SK-N-MC (cell line): ENCODE data around the gene BPI.

Source experiments
- DNase-seq: peaks from one replicate; pipeline ENCODE4 v3.0.0-alpha.2; 2011; ENCODE audit warnings: low read depth, low spot score
- H3K27ac ChIP-seq: fragments of 200-600 bp; sonication (generic); 2 replicates; pipeline ENCODE4 v1.5.1; 2016; ENCODE audit warnings: mixed run types
- H3K36me3 ChIP-seq: fragments of 200-600 bp; sonication (generic); 2 replicates; pipeline ENCODE4 v1.6.1; 2017; ENCODE audit warnings: antibody characterized with exemption, low read length, mixed read lengths; ENCODE audit not compliant: insufficient read depth
- H3K4me3 ChIP-seq: fragments of 200-600 bp; sonication (generic); 2 replicates; pipeline ENCODE4 v1.5.1; 2016
- H3K9ac ChIP-seq: fragments of 200-600 bp; sonication (generic); 2 replicates; pipeline ENCODE4 v1.8.0; 2017; ENCODE audit warnings: mixed run types, mixed read lengths; ENCODE audit not compliant: insufficient read length
- H3K9me3 ChIP-seq: fragments of 200-600 bp; sonication (generic); 2 replicates; pipeline ENCODE4 v1.6.1; 2017; ENCODE audit warnings: low read depth, mild to moderate bottlenecking, antibody characterized with exemption, low read length, moderate library complexity, mixed read lengths
- EZH2 ChIP-seq: fragments of 200-600 bp; sonication (generic); IDR thresholded peaks from one replicate; pipeline ENCODE4 v1.6.1; 2017; ENCODE audit warnings: antibody characterized with exemption
- FOXP2 ChIP-seq: optimal IDR thresholded peaks from 2 replicates; pipeline ENCODE3; 2011; ENCODE audit warnings: mild to moderate bottlenecking, moderate library complexity; ENCODE audit not compliant: insufficient read depth; ENCODE audit errors: extremely low read length, control extremely low read depth
- POLR2AphosphoS5 ChIP-seq: IDR thresholded peaks from 2 replicates; pipeline ENCODE4 v1.6.1; 2012; ENCODE audit warnings: mild to moderate bottlenecking, low read depth, low read length, borderline replicate concordance

Gene BPI

DNA sequence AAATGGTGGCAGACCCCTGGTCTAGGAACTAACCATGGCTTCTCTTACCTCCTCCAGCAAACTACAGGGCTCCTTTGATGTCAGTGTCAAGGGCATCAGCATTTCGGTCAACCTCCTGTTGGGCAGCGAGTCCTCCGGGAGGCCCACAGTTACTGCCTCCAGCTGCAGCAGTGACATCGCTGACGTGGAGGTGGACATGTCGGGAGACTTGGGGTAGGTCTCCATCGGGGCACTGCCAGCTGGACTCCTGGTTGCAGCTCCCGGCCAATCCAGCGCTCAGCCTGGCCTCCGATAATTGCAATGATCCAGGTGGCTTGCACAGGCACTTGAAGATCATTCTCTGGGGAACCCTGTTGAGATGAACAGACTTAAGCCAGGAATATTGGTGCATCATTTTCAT lies 50.3 kb downstream of the BPI start:
- no peak for DNase-seq
- TF ChIP-seq FOXP2 (no peak), EZH2 (no peak), POLR2AphosphoS5 (no peak)
- no peak overlapping the region for H3K27ac ChIP-seq
- H3K9me3 ChIP-seq: no peaks in the 10 kb centered on the region
- H3K4me3 ChIP-seq: no peak overlapping the region
- H3K36me3 ChIP-seq: no peaks in the 10 kb centered on the region
- no peak overlapping the region for H3K9ac ChIP-seq

- no peak for DNase-seq
- TF ChIP-seq FOXP2 (no peak), POLR2AphosphoS5 (no peak), EZH2 (no peak)
- no peak overlapping the region for H3K4me3 ChIP-seq
- no peaks in the 10 kb centered on the region for H3K36me3 ChIP-seq
- H3K27ac ChIP-seq: no peak overlapping the region
- no peaks in the 10 kb centered on the region for H3K9me3 ChIP-seq
- no peak overlapping the region for H3K9ac ChIP-seq
Measured at GRCh38 chr20:38355161-38356012, 51.4 kb downstream of the BPI start.

DNA sequence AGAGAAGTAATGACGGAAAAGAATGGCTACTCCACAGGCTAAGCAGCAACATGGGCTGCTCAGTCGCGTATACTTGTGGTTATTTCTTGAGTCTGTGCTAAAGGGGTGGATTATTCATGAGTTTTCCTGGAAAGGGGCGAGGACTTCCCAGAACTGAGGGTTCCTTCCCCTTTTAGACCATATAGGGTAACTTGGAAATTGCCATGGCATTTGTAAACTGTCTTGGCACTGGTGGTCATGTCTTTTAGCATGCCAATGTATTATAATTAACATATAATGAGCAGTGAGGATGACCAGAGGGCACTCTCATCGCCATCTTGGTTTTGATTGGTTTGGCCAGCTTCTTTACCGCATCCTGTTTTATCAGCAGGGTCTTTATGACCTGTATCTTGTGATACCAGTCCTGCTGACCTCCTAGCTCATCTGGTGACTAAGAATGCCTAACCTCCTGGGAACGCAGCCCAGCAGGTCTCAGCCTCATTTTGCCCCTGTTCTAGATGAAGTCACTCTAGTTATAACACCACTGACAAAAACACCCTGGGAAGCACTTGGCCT lies 53.8 kb downstream of the BPI start:
- H3K9me3 ChIP-seq: no peaks in the 10 kb centered on the region
- H3K27ac ChIP-seq: no peak overlapping the region
- H3K4me3 ChIP-seq: no peak overlapping the region
- no peak for DNase-seq
- TF ChIP-seq EZH2 (no peak), FOXP2 (no peak), POLR2AphosphoS5 (no peak)
- H3K36me3 ChIP-seq: no peaks in the 10 kb centered on the region
- no peak overlapping the region for H3K9ac ChIP-seq

GRCh38 chr20:38358556-38358955 lies 54.6 kb downstream of the BPI start:
- Histone ChIP-seq H3K27ac (no peak overlapping the region), H3K9me3 (no peaks in the 10 kb centered on the region), H3K9ac (no peak overlapping the region), H3K36me3 (no peaks in the 10 kb centered on the region), H3K4me3 (no peak overlapping the region)
- DNase-seq: no peak
- TF ChIP-seq EZH2 (no peak), POLR2AphosphoS5 (no peak), FOXP2 (no peak)

GRCh38 chr20:38363004-38363747 lies 59.2 kb downstream of the BPI start:
- H3K36me3 ChIP-seq: no peaks in the 10 kb centered on the region
- H3K9ac ChIP-seq: no peak overlapping the region
- H3K9me3 ChIP-seq: no peaks in the 10 kb centered on the region
- H3K27ac ChIP-seq: no peak overlapping the region
- H3K4me3 ChIP-seq: no peak overlapping the region
- no peak for TF ChIP-seq FOXP2
- DNase-seq: no peak

DNA sequence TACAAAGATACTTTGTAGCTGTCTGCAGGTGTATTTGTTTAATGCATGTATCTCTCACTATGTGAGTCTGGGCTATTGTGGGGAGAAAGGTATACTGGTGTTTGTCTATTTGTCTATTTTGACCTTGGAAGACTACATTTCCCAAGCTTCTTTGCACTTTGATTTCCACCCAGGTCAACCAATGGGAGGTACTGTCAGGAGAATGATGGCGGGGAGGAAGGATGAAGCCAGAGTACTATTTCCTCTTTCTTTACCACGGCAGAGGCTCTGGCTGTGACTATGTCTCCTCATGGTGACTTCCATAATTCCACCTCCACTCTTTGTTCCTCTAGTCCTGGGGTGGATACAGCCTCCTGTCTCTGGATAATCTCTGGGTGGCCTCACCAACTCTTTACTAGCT lies 65.4 kb downstream of the BPI start:
- Histone ChIP-seq H3K36me3 (no peaks in the 10 kb centered on the region), H3K9me3 (no peaks in the 10 kb centered on the region), H3K9ac (no peak overlapping the region), H3K27ac (no peak overlapping the region), H3K4me3 (no peak overlapping the region)
- no peak for DNase-seq
- TF ChIP-seq EZH2 (no peak), FOXP2 (no peak), POLR2AphosphoS5 (no peak)

DNA sequence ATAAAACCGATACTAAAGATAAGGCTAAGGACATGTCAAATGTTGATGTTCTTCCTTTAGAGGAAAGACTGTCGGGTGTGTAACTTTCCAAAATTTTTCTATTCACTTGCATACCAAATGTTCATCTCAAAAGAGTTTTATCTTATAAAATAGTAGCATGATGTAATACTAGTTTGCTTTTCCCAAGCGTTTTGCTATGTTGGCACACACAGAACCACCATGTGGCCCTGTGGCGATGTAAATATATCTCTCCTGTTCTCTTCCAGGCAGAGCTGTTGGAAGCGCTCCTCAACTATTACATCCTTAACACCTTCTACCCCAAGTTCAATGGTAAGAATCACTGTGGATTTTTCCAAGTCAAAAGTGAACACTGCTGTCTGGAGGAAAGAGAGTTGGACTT lies 68.8 kb downstream of the BPI start:
- Histone ChIP-seq H3K36me3 (no peaks in the 10 kb centered on the region), H3K9me3 (no peaks in the 10 kb centered on the region), H3K9ac (no peak overlapping the region), H3K27ac (no peak overlapping the region), H3K4me3 (no peak overlapping the region)
- TF ChIP-seq FOXP2 (no peak), POLR2AphosphoS5 (no peak), EZH2 (no peak)
- DNase-seq: no peak

DNA sequence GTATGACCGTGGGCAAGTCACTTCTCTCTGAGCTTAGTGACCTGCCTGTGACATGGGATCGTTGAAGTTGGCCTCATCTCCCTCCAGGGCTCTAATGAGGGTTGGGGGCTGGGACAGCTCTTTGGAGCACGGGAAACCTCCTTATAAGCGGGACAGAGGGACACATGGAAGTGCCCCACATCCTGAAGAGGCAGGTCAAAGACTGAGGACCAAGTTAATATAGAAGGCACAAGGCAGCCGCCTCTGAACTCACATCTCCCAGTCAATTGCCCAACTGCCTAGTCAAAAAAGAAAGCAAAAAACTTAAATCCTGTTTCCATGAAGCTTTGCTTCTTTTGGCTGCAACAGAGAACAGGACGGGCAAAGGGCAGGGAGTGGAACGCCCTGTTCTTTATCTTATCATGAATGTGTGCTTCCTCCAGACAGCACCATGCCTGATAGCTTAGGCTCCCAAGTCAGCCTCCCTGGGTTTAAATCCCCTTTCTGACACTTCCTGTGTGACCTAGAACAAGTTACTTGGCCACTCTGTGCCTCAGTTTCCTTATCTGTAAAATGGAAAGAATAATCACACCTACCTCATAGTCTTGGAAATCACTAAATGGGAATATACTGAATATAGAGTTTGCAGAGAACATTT lies 69.4 kb downstream of the BPI start:
- no peak for DNase-seq
- H3K27ac ChIP-seq: no peak overlapping the region

More for the DNA sequence above, 69.4 kb downstream of the BPI start:
- no peaks in the 10 kb centered on the region for H3K9me3 ChIP-seq
- H3K4me3 ChIP-seq: no peak overlapping the region
- TF ChIP-seq POLR2AphosphoS5 (no peak), EZH2 (no peak), FOXP2 (no peak)
- H3K36me3 ChIP-seq: no peaks in the 10 kb centered on the region
- H3K9ac ChIP-seq: no peak overlapping the region
